Measurements from ENCODE around the gene RPL15. TPM values are rescaled to one million over a fixed set of nuclear protein-coding genes. Genes with fewer than 3 reads are reported as not detected.

The RPL15 gene
- total RNA-seq, 4 donors from 2014 or later, result 1,296 to 1,829 (median 1,447) TPM

GRCh38 chr3:23885210-23885609, 31.7 kb upstream of the RPL15 start:
- 83 to 85% methylated on average over 6 of the region's 6 CpGs for WGBS, 2 donors
- no peak for TF ChIP-seq POLR2A (IDR thresholded peaks at IDR 0.05)
- TF ChIP-seq CTCF (IDR thresholded peaks at IDR 0.05), result no peak
- no peak for TF ChIP-seq EP300 (IDR thresholded peaks at IDR 0.05)
- H3K4me1 ChIP-seq, result peaks cover 0 to 13% (median 0%) of the 10 kb centered on the region in 4 donors

GRCh38 chr3:23886311-23886710, 30.6 kb upstream of the RPL15 start:
- WGBS, 2 donors, result 88 to 92% methylated on average over 3 of the region's 3 CpGs
- no peak overlapping the region for H3K27ac ChIP-seq
- no peak for DNase-seq (ENCODE audit: low spot score in 2 of 2)
- peaks cover 0 to 13% (median 0%) of the 10 kb centered on the region in 4 donors for H3K4me1 ChIP-seq
- peaks cover 0 to 2% (median 0%) of the 10 kb centered on the region in 4 donors for H3K9me3 ChIP-seq
- TF ChIP-seq CTCF (IDR thresholded peaks at IDR 0.05), result no peak
- no peak for TF ChIP-seq POLR2A (IDR thresholded peaks at IDR 0.05)
- no peak for TF ChIP-seq EP300 (IDR thresholded peaks at IDR 0.05)
- H3K36me3 ChIP-seq, result peaks cover 0 to 15% (median 0%) of the 10 kb centered on the region in 3 donors
- H3K27me3 ChIP-seq, result no peaks in the 10 kb centered on the region
- no peak overlapping the region for H3K4me3 ChIP-seq

More at GRCh38 chr3:23885210-23885609, 31.7 kb upstream of the RPL15 start:
- Histone ChIP-seq H3K4me3 (no peak overlapping the region), H3K9me3 (peaks cover 0 to 2% (median 0%) of the 10 kb centered on the region in 4 donors), H3K27ac (no peak overlapping the region), H3K36me3 (peaks cover 0 to 15% (median 0%) of the 10 kb centered on the region in 3 donors), H3K27me3 (no peaks in the 10 kb centered on the region)
- DNase-seq (ENCODE audit: low spot score in 2 of 2), result no peak

GRCh38 chr3:23888617-23889228, 28.2 kb upstream of the RPL15 start:
- peak overlapping the region in 1 of 4 donors; percentile 16 for H3K27ac ChIP-seq
- H3K4me3 ChIP-seq, result no peak overlapping the region
- peaks cover 0 to 13% (median 0%) of the 10 kb centered on the region in 3 donors for H3K36me3 ChIP-seq
- peaks cover 0 to 13% (median 0%) of the 10 kb centered on the region in 4 donors for H3K4me1 ChIP-seq
- WGBS, 2 donors, result 52 to 54% methylated on average over 3 of the region's 3 CpGs
- H3K9me3 ChIP-seq, result no peaks in the 10 kb centered on the region
- DNase-seq (ENCODE audit: low spot score in 2 of 2), result peak in 1 of 2 donors; percentile 71
- no peaks in the 10 kb centered on the region for H3K27me3 ChIP-seq
- no peak for TF ChIP-seq POLR2A (IDR thresholded peaks at IDR 0.05)
- TF ChIP-seq EP300 (IDR thresholded peaks at IDR 0.05), result no peak
- peak; percentile 71 to 93 (median 82) for TF ChIP-seq CTCF (IDR thresholded peaks at IDR 0.05)

GRCh38 chr3:23889386-23889785, 27.5 kb upstream of the RPL15 start:
- H3K9me3 ChIP-seq, result no peaks in the 10 kb centered on the region
- no peaks in the 10 kb centered on the region for H3K27me3 ChIP-seq
- DNase-seq (ENCODE audit: low spot score in 2 of 2), result no peak
- 77 to 81% methylated on average over 2 of the region's 2 CpGs for WGBS, 2 donors
- peaks cover 0 to 13% (median 0%) of the 10 kb centered on the region in 4 donors for H3K4me1 ChIP-seq
- H3K36me3 ChIP-seq, result peaks cover 0 to 17% (median 0%) of the 10 kb centered on the region in 3 donors
- H3K27ac ChIP-seq, result no peak overlapping the region
- H3K4me3 ChIP-seq, result no peak overlapping the region
- TF ChIP-seq CTCF (IDR thresholded peaks at IDR 0.05) (no peak), EP300 (IDR thresholded peaks at IDR 0.05) (no peak), POLR2A (IDR thresholded peaks at IDR 0.05) (no peak)

GRCh38 chr3:23889950-23890349, 27.0 kb upstream of the RPL15 start:
- peaks cover 0 to 13% (median 0%) of the 10 kb centered on the region in 4 donors for H3K4me1 ChIP-seq
- H3K27me3 ChIP-seq, result no peaks in the 10 kb centered on the region
- H3K4me3 ChIP-seq, result no peak overlapping the region
- no peak for DNase-seq (ENCODE audit: low spot score in 2 of 2)
- WGBS, 2 donors, result 60 to 61% methylated on average over 5 of the region's 5 CpGs
- H3K27ac ChIP-seq, result no peak overlapping the region
- peaks cover 0 to 17% (median 0%) of the 10 kb centered on the region in 3 donors for H3K36me3 ChIP-seq
- no peaks in the 10 kb centered on the region for H3K9me3 ChIP-seq
- TF ChIP-seq CTCF (IDR thresholded peaks at IDR 0.05) (no peak), EP300 (IDR thresholded peaks at IDR 0.05) (no peak), POLR2A (IDR thresholded peaks at IDR 0.05) (no peak)

Data from tibial nerve (tissue), 4 donors.